WTC11 (cell line): ENCODE results near the gene CA11.

Experiments used
- CREM ChIP-seq: sonication (generic); formaldehyde crosslinking; IDR thresholded peaks from 2 replicates; pipeline ENCODE4 v1.8.1; 2022; ENCODE audit warnings: mild to moderate bottlenecking, missing genetic modification reagents, moderate library complexity
- NFE2L1 ChIP-seq: sonication (generic); formaldehyde crosslinking; IDR thresholded peaks from 2 replicates; pipeline ENCODE4 v1.8.1; 2023; ENCODE audit warnings: missing genetic modification reagents
- TCF7 ChIP-seq: sonication (generic); formaldehyde crosslinking; IDR thresholded peaks from 2 replicates; pipeline ENCODE4 v1.8.0; 2022; ENCODE audit warnings: mild to moderate bottlenecking, low read depth, missing genetic modification reagents, moderate library complexity
- TEAD4 ChIP-seq: sonication (generic); formaldehyde crosslinking; IDR thresholded peaks from 2 replicates; pipeline ENCODE4 v1.8.0; 2022; ENCODE audit warnings: mild to moderate bottlenecking, missing genetic modification reagents
- ZNF232 ChIP-seq: sonication (generic); formaldehyde crosslinking; IDR thresholded peaks from 2 replicates; pipeline ENCODE4 v1.8.0; 2022; ENCODE audit warnings: mild to moderate bottlenecking, missing genetic modification reagents
- ZNF425 ChIP-seq: fragments of 250-450 bp; sonication (Bioruptor Pico); conservative IDR thresholded peaks from 2 replicates; pipeline ENCODE4 v1.9.0; 2021; ENCODE audit warnings: mild to moderate bottlenecking
- TF ChIP-seq, protein P1 (sequence below): fragments of 200-600 bp; IDR thresholded peaks from 2 replicates; pipeline ENCODE4 v1.8.0; 2022; ENCODE audit warnings: antibody characterized with exemption

GRCh38 chr19:48603850-48604249, 42.1 kb downstream of the CA11 start:
- TF ChIP-seq, protein P1, sequence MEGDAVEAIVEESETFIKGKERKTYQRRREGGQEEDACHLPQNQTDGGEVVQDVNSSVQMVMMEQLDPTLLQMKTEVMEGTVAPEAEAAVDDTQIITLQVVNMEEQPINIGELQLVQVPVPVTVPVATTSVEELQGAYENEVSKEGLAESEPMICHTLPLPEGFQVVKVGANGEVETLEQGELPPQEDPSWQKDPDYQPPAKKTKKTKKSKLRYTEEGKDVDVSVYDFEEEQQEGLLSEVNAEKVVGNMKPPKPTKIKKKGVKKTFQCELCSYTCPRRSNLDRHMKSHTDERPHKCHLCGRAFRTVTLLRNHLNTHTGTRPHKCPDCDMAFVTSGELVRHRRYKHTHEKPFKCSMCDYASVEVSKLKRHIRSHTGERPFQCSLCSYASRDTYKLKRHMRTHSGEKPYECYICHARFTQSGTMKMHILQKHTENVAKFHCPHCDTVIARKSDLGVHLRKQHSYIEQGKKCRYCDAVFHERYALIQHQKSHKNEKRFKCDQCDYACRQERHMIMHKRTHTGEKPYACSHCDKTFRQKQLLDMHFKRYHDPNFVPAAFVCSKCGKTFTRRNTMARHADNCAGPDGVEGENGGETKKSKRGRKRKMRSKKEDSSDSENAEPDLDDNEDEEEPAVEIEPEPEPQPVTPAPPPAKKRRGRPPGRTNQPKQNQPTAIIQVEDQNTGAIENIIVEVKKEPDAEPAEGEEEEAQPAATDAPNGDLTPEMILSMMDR: no peak
- TF ChIP-seq NFE2L1 (CRISPR knock-in tag) (no peak), CREM (CRISPR knock-in tag) (no peak), ZNF425 (CRISPR knock-in tag) (no peak), TCF7 (no peak), ZNF232 (CRISPR knock-in tag) (no peak), TEAD4 (CRISPR knock-in tag) (no peak)
